Upper lobe of left lung (tissue), 4 donors: ENCODE measurements around the gene PRDM12.

ENCODE experiments used
- CTCF ChIP-seq, 6 experiments: fragments of 450-650 bp in 4 of 6; fragments of 200-600 bp in 2 of 6; sonication (generic) in 2 of 6; IDR thresholded peaks; one replicate each; pipeline ENCODE4 v1.5.1; 2016 to 2019; ENCODE audit warnings: antibody characterized with exemption in 6 of 6
- EP300 ChIP-seq, 4 donors: sonication (generic); formaldehyde crosslinking; IDR thresholded peaks; one replicate each; pipeline ENCODE4 v1.5.1; 2017; ENCODE audit warnings: antibody characterized with exemption in 4 of 4, control low read depth in 2 of 4

GRCh38 chr9:130670644-130671043 is 6.2 kb downstream of the PRDM12 start:
- TF ChIP-seq CTCF (IDR thresholded peaks at IDR 0.05) (no peak), EP300 (IDR thresholded peaks at IDR 0.05) (no peak)
